Upper lobe of left lung (tissue), 4 donors: ENCODE data around the gene KRABD2.

Experiments used
- POLR2A ChIP-seq, 4 donors: fragments of 450-650 bp; IDR thresholded peaks; one replicate each; pipeline ENCODE4 v1.5.1; 2016 to 2017; ENCODE audit warnings: antibody characterized with exemption in 4 of 4, mild to moderate bottlenecking in 2 of 4
- POLR2AphosphoS5 ChIP-seq, 2 donors: sonication (generic); formaldehyde crosslinking; IDR thresholded peaks; one replicate each; pipeline ENCODE4 v1.5.1; 2017; ENCODE audit warnings: antibody characterized with exemption in 2 of 2
- TF ChIP-seq, protein P1 (sequence below), 6 experiments: fragments of 450-650 bp in 4 of 6; fragments of 200-600 bp in 2 of 6; sonication (generic) in 2 of 6; IDR thresholded peaks; one replicate each; pipeline ENCODE4 v1.5.1; 2016 to 2019; ENCODE audit warnings: antibody characterized with exemption in 6 of 6

DNA sequence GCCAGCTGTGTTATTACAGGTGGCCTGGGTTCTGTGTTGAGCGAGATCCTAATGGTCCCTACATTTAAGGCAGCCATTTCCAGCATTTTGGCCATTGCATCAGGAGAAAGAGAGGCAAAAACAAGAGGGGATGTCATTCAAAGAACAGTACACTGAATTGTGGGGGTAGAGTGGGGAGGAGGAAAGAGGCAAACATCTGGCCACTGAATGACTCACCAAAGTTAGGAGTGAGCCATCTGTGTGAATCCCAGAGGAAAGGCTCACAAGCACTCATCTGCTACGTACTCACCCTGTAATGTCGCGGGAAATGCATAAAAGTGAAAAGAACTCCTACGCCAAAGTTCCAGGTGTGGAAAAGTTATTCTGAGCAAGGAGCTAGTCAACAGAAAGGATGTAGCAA, 16.7 kb downstream of the KRABD2 start:
- TF ChIP-seq, protein P1, sequence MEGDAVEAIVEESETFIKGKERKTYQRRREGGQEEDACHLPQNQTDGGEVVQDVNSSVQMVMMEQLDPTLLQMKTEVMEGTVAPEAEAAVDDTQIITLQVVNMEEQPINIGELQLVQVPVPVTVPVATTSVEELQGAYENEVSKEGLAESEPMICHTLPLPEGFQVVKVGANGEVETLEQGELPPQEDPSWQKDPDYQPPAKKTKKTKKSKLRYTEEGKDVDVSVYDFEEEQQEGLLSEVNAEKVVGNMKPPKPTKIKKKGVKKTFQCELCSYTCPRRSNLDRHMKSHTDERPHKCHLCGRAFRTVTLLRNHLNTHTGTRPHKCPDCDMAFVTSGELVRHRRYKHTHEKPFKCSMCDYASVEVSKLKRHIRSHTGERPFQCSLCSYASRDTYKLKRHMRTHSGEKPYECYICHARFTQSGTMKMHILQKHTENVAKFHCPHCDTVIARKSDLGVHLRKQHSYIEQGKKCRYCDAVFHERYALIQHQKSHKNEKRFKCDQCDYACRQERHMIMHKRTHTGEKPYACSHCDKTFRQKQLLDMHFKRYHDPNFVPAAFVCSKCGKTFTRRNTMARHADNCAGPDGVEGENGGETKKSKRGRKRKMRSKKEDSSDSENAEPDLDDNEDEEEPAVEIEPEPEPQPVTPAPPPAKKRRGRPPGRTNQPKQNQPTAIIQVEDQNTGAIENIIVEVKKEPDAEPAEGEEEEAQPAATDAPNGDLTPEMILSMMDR (IDR thresholded peaks at IDR 0.05), result no peak
- TF ChIP-seq POLR2A (IDR thresholded peaks at IDR 0.05), result no peak
- peak in 1 of 2 donors; percentile 41 for TF ChIP-seq POLR2AphosphoS5 (IDR thresholded peaks at IDR 0.05)
